K562 (cell line): ENCODE measurements around the gene ST6GALNAC6. TPM values are rescaled to one million over a fixed set of nuclear protein-coding genes. Genes with fewer than 3 reads are reported as not detected.

Experiments used
- CBFB ChIP-seq: sonication (generic); formaldehyde crosslinking; IDR thresholded peaks from 2 replicates; pipeline ENCODE4 v1.4.0; 2020; ENCODE audit warnings: mild to moderate bottlenecking, missing genetic modification reagents
- CEBPG ChIP-seq, 3 experiments: fragments of 200-800 bp in 1 of 3; sonication (Bioruptor generic) in 1 of 3; sonication (generic) in 1 of 3; formaldehyde crosslinking in 1 of 3; IDR thresholded peaks in 2 of 3; conservative IDR thresholded peaks in 1 of 3; 2 replicates each; pipeline versions ENCODE4 v1.6.1 to v1.8.0; 2016 to 2022; ENCODE audit warnings: missing compliant biosample characterization in 2 of 3, missing genetic modification characterization in 2 of 3, mild to moderate bottlenecking in 1 of 3, missing genetic modification reagents in 1 of 3
- MBD1 ChIP-seq: fragments of 250-450 bp; sonication (Bioruptor Pico); IDR thresholded peaks from 2 replicates; pipeline ENCODE4 v1.8.0; 2022; ENCODE audit warnings: inconsistent platforms
- MNT ChIP-seq, 2 experiments: fragments of 450-650 bp; conservative IDR thresholded peaks; 2 replicates each; pipeline ENCODE4 v1.6.1; 2017; ENCODE audit warnings: mild to moderate bottlenecking in 2 of 2, moderate library complexity in 2 of 2
- THRB ChIP-seq: fragments of 450-650 bp; formaldehyde crosslinking; conservative IDR thresholded peaks from 2 replicates; pipeline ENCODE4 v1.4.0; 2022; ENCODE audit warnings: mild to moderate bottlenecking, missing genetic modification characterization
- ZBTB2 ChIP-seq: fragments of 450-650 bp; IDR thresholded peaks from 2 replicates; pipeline ENCODE4 v1.6.1; 2016; ENCODE audit warnings: antibody characterized with exemption
- polyA plus RNA-seq, 8 experiments: library from polyadenylated mRNA; depleted of rRNA in 4 of 8; stranded (reverse) in 5 of 8; unstranded in 3 of 8; fragments of >200 nt; fragmentation: Nextera tagmentation in 2 of 8; fragmentation: Illumina TruSeq in 1 of 8; extraction: Ambion mirVana in 2 of 8; extraction: Trizol in 1 of 8; gene quantifications; 2 replicates each; pipeline versions ENCODE4 v1.2.1 to v1.2.3, GENCODE V29; 2011 to 2014; ENCODE audit warnings: inconsistent platforms in 1 of 8, missing spikeins in 1 of 8
- total RNA-seq, 7 experiments: library from RNA; depleted of rRNA in 6 of 7; stranded (reverse); fragments of >200 nt in 6 of 7; fragmentation: Illumina TruSeq in 2 of 7; extraction: Trizol in 2 of 7; gene quantifications; 2 replicates each; pipeline versions ENCODE4 v1.2.1 to v1.2.3, GENCODE V29; 2011 to 2021; ENCODE audit warnings: low replicate concordance in 1 of 7

ST6GALNAC6 gene
- total and polyA plus RNA-seq, 9 of the 15 experiments (the other 6 are each of a cell fraction or from before 2014, with no cell fraction given): 0.13 to 23.0 (median 14.5) TPM

GRCh38 chr9:127863191-127863621 is 36.2 kb downstream of the ST6GALNAC6 start (continued):
- TF ChIP-seq CBFB (CRISPR knock-in tag): no peak
- peak; percentile 56; the same call in 1 of the 2 replicates for TF ChIP-seq CEBPG (CRISPR knock-in tag; IDR thresholded peaks at IDR 0.05)
- TF ChIP-seq CEBPG (tag; conservative IDR thresholded peaks at IDR 0.05 in 1 of 2, IDR thresholded peaks at IDR 0.05 in 1 of 2): peak; percentile 38 to 76; a peak in 3 of 4 replicates
- no peak for TF ChIP-seq MNT (conservative IDR thresholded peaks at IDR 0.05)
- TF ChIP-seq ZBTB2: no peak
- peak; percentile 63; the same call in 1 of the 2 replicates for TF ChIP-seq MBD1 (CRISPR knock-in tag)
- no peak for TF ChIP-seq THRB (CRISPR knock-in tag)
